Peyer's patch (tissue), 4 donors: ENCODE results near the gene OSGEPL1.

Source experiments
- POLR2A ChIP-seq, 2 donors: fragments of 450-650 bp; IDR thresholded peaks; one replicate each; pipeline ENCODE4 v1.5.1; 2017; ENCODE audit warnings: antibody characterized with exemption in 2 of 2, mild to moderate bottlenecking in 2 of 2, moderate library complexity in 2 of 2
- TF ChIP-seq, protein P1 (sequence below), 6 experiments: fragments of 450-650 bp in 4 of 6; fragments of 200-600 bp in 2 of 6; sonication (generic) in 1 of 6; IDR thresholded peaks; one replicate each; pipeline ENCODE4 v1.5.1; 2017 to 2019; ENCODE audit warnings: antibody characterized with exemption in 6 of 6, mild to moderate bottlenecking in 3 of 6, moderate library complexity in 1 of 6

- TF ChIP-seq, protein P1, sequence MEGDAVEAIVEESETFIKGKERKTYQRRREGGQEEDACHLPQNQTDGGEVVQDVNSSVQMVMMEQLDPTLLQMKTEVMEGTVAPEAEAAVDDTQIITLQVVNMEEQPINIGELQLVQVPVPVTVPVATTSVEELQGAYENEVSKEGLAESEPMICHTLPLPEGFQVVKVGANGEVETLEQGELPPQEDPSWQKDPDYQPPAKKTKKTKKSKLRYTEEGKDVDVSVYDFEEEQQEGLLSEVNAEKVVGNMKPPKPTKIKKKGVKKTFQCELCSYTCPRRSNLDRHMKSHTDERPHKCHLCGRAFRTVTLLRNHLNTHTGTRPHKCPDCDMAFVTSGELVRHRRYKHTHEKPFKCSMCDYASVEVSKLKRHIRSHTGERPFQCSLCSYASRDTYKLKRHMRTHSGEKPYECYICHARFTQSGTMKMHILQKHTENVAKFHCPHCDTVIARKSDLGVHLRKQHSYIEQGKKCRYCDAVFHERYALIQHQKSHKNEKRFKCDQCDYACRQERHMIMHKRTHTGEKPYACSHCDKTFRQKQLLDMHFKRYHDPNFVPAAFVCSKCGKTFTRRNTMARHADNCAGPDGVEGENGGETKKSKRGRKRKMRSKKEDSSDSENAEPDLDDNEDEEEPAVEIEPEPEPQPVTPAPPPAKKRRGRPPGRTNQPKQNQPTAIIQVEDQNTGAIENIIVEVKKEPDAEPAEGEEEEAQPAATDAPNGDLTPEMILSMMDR (IDR thresholded peaks at IDR 0.05) = no peak
- no peak for TF ChIP-seq POLR2A (IDR thresholded peaks at IDR 0.05)
Measured at GRCh38 chr2:189783451-189783926, 20.9 kb upstream of the OSGEPL1 start.
